HL-60 (cell line): Measurements from ENCODE around the gene SAMD9.

Source experiments
- DNase-seq, 2 experiments: peaks; one replicate each; pipeline ENCODE4 v3.0.0-alpha.2; 2010 to 2020; ENCODE audit warnings: low read depth in 1 of 2, low spot score in 1 of 2
- H3K27ac ChIP-seq: fragments of 250-450 bp; sonication (Bioruptor Pico); replicated peaks from 2 replicates; pipeline ENCODE4 v1.5.1; 2020; ENCODE audit warnings: mild to moderate bottlenecking, moderate library complexity
- H3K27me3 ChIP-seq: fragments of 250-450 bp; sonication (Bioruptor Pico); 2 replicates; pipeline ENCODE4 v1.5.1; 2021; ENCODE audit warnings: mild to moderate bottlenecking, moderate library complexity; ENCODE audit not compliant: insufficient read depth, poor library complexity, severe bottlenecking
- H3K4me3 ChIP-seq: replicated peaks from 2 replicates; pipeline ENCODE4 v1.5.1; 2011; ENCODE audit warnings: mild to moderate bottlenecking, control low read depth, low read length; ENCODE audit not compliant: insufficient read depth
- CTCF ChIP-seq: IDR thresholded peaks from one replicate; pipeline ENCODE4 v1.5.1; 2011; ENCODE audit warnings: low read length, control low read depth, inconsistent platforms; ENCODE audit not compliant: insufficient read depth
- GABPA ChIP-seq: IDR thresholded peaks from 2 replicates; pipeline ENCODE4 v1.6.1; 2012; ENCODE audit warnings: low read depth
- POLR2AphosphoS5 ChIP-seq: IDR thresholded peaks from 2 replicates; pipeline ENCODE4 v1.6.1; 2012; ENCODE audit warnings: low read depth
- REST ChIP-seq: IDR thresholded peaks from 2 replicates; pipeline ENCODE4 v1.6.1; 2012; ENCODE audit warnings: low read depth; ENCODE audit not compliant: insufficient replicate concordance
- SPI1 ChIP-seq: IDR thresholded peaks from 2 replicates; pipeline ENCODE4 v1.6.1; 2012; ENCODE audit warnings: low read depth, mild to moderate bottlenecking, borderline replicate concordance

Gene SAMD9

GRCh38 chr7:93145354-93145753, 27.6 kb upstream of the SAMD9 start:
- no peak for TF ChIP-seq POLR2AphosphoS5
- no peak for TF ChIP-seq CTCF
- no peak for TF ChIP-seq REST
- peak; percentile 22; the same call in 1 of the 2 replicates for TF ChIP-seq SPI1
- H3K27me3 ChIP-seq = no peaks in the 10 kb centered on the region
- no peak overlapping the region; the same call in 1 of the 2 replicates for H3K27ac ChIP-seq
- H3K4me3 ChIP-seq = no peak overlapping the region
- peak; percentile 20 to 64 for DNase-seq

- Histone ChIP-seq H3K27me3 (no peaks in the 10 kb centered on the region), H3K4me3 (no peak overlapping the region), H3K27ac (no peak overlapping the region)
- no peak for DNase-seq
- TF ChIP-seq GABPA (no peak), SPI1 (no peak), POLR2AphosphoS5 (no peak), CTCF (no peak), REST (no peak)
These were observed 24.3 kb upstream of the SAMD9 start for GRCh38 chr7:93142127-93142526.

GRCh38 chr7:93140582-93141191, 22.9 kb upstream of the SAMD9 start:
- TF ChIP-seq GABPA (no peak), REST (no peak), SPI1 (no peak), CTCF (no peak), POLR2AphosphoS5 (peak; percentile 32; the same call in 1 of the 2 replicates)
- H3K4me3 ChIP-seq = no peak overlapping the region
- DNase-seq = peak; percentile 17 to 67
- H3K27ac ChIP-seq = peak overlapping the region; percentile 39
- no peaks in the 10 kb centered on the region for H3K27me3 ChIP-seq
